Activated naive CD4-positive, alpha-beta T cell treated with anti-CD3 and anti-CD28 coated beads for 36 hours (primary cell): ENCODE measurements around the gene SIRT3. TPM values are rescaled to one million over a fixed set of nuclear protein-coding genes. Genes with fewer than 3 reads are reported as not detected.

Source experiments
- CTCF ChIA-PET: fragments of 350-600 bp; sonication (Branson Sonifier 250); formaldehyde crosslinking; loops from one replicate; lab custom pipeline; 2021; ENCODE audit warnings: antibody characterized with exemption; lab: Charles Lee
- DNase-seq: peaks from one replicate; pipeline ENCODE4 v3.0.0-alpha.2; 2020
- H3K27ac Mint-ChIP-seq: one replicate; pipeline ENCODE4 v1.8.0; 2021; ENCODE audit warnings: mild to moderate bottlenecking, mixed read lengths
- H3K27me3 Mint-ChIP-seq: one replicate; pipeline ENCODE4 v1.8.0; 2021; ENCODE audit warnings: low read depth, mixed read lengths
- H3K36me3 Mint-ChIP-seq: one replicate; pipeline ENCODE4 v1.8.0; 2021; ENCODE audit warnings: low read depth, mixed read lengths
- H3K4me1 Mint-ChIP-seq: one replicate; pipeline ENCODE4 v1.8.0; 2021; ENCODE audit warnings: low read depth, mixed read lengths
- H3K4me3 Mint-ChIP-seq: one replicate; pipeline ENCODE4 v1.8.0; 2021; ENCODE audit warnings: mild to moderate bottlenecking, moderate library complexity, mixed read lengths
- H3K9me3 Mint-ChIP-seq: one replicate; pipeline ENCODE4 v1.8.0; 2021; ENCODE audit warnings: mixed read lengths
- intact Hi-C: fragments of 100-400 bp; cut with micrococcal nuclease; formaldehyde crosslinking; loops from one replicate; pipeline ENCODE4 v1.15.1; 2023
- total RNA-seq, 2 experiments: library from RNA; stranded (reverse); gene quantifications; one replicate each; pipeline ENCODE4 v1.2.3, GENCODE V29; 2021

SIRT3 gene
- total RNA-seq, 2 experiments from 2014 or later, result 16.1 to 20.1 TPM

DNA sequence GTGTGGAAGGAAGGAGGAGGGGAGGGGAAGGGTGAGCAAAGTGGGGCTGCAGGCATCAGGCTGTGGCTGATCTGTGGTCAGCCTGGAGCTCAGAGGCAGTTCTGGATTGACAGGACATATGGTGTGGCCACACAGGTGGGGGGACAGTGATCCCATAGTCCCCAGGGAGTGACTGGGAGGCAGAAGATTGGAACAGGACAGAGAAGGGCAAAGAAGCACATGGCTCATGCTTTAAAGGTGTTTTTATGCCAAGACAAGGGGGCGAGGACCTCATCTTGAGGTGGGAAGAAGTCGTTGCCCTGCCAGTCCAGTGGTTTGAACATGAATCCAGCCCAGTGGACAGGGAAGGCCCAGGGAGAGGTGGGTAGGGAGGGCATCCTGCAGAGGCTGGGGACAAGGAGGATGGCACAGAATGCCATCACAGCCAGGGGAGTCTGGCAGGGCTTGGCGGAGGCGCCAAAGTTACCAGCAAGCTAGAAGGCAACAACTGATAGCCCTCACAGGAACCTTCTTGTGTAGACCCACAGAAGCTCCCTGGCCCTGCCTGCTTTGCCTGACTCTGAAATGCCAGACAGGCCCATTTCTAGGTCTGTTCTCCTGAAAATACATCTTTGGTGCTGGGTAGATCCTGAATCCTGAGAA lies 32.1 kb downstream of the SIRT3 start:
- Mint-ChIP-seq H3K9me3 (no peaks in the 10 kb centered on the region), H3K4me1 (peaks cover 59% of the 10 kb centered on the region), H3K27me3 (no peaks in the 10 kb centered on the region), H3K36me3 (peaks cover 22% of the 10 kb centered on the region), H3K4me3 (no peak overlapping the region), H3K27ac (peak overlapping the region; percentile 87)
- intact Hi-C loops, result loop anchor here (10.0 kb wide), 1 partner anchor 521 kb away; no protein-coding TSS in a partner anchor
- CTCF ChIA-PET, result no interaction called here
- no peak for DNase-seq

DNA sequence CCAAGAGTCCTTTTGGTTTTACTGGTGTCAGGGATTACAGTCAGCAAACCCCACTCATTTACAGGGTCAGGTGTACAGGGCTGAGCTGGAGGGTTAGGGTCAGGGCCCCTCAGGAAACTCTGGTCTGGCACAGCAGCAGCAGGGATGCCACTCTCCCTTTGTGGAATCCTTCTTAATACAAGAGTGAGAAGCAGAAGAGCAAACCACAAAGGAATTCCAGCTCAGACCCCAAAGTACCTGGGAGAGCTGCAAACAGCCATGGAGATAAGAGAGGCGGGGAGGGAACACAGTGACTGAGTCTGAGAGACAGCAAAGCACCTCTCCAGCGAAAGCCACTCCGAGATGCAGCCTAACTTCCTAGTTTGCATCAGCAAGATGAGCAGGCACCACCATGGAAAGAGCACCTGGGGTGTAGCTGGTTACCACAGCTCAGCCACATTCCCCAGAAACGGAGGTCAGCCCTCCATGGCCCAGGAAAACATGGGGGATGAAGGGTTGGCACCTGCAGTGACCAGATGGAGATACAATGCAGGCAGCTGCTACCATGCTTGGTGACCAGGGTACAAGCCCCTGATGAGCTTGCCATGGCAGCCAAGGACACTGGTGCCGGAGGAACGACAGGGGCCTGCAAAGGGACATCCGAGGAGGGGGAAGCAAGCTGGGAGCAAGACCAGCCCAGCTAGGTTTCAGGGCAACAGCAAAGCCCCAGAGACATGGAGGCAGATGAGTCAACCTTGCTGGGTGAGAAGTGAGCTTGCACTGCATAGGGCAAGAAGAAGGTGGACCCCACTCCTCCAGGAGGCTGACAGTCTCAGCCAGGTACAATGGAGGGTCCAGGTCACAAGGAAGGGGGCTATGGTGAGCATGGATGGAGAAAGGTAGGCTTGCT lies 32.8 kb downstream of the SIRT3 start:
- Mint-ChIP-seq H3K27me3 (no peaks in the 10 kb centered on the region), H3K4me3 (no peak overlapping the region), H3K9me3 (no peaks in the 10 kb centered on the region), H3K4me1 (peaks cover 58% of the 10 kb centered on the region), H3K27ac (peak overlapping the region; percentile 87), H3K36me3 (peaks cover 21% of the 10 kb centered on the region)
- CTCF ChIA-PET, result interaction anchor here (0.9 kb wide), 1 partner anchor 9 kb away, joined by 3 read pairs; no protein-coding TSS in a partner anchor
- DNase-seq, result peak; percentile 7
- intact Hi-C loops, result loop anchor here (10.0 kb wide), 1 partner anchor 522 kb away; no protein-coding TSS in a partner anchor

DNA sequence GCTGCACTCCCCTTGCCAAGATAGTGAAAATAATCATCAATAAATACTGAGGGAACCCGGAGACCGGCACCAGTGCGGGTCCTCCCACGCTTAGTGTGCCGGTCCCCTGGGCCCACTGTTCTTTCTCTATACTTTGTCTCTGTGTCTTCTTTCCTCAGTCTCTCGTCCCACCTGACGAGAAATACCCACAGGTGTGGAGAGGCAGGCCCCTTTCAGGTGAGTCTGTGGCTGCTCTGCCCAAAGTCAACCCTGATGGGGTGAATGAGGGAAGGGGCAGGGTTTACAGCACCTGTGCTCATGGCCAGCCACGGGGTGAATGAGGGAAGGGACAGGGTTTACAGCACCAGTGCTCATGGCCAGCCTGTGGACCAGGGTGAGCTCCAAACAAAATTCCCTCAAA lies 33.7 kb downstream of the SIRT3 start:
- intact Hi-C loops, result loop anchor here (10.0 kb wide), 1 partner anchor 522 kb away; no protein-coding TSS in a partner anchor
- peaks cover 18% of the 10 kb centered on the region for H3K36me3 Mint-ChIP-seq
- H3K4me1 Mint-ChIP-seq, result peaks cover 58% of the 10 kb centered on the region
- peak overlapping the region; percentile 87 for H3K27ac Mint-ChIP-seq
- DNase-seq, result peak; percentile 8
- no peaks in the 10 kb centered on the region for H3K9me3 Mint-ChIP-seq
- peak overlapping the region; percentile 26 for H3K4me3 Mint-ChIP-seq
- CTCF ChIA-PET, result interaction anchor here (0.9 kb wide), 1 partner anchor 10 kb away, joined by 3 read pairs; no protein-coding TSS in a partner anchor
- H3K27me3 Mint-ChIP-seq, result no peaks in the 10 kb centered on the region

DNA sequence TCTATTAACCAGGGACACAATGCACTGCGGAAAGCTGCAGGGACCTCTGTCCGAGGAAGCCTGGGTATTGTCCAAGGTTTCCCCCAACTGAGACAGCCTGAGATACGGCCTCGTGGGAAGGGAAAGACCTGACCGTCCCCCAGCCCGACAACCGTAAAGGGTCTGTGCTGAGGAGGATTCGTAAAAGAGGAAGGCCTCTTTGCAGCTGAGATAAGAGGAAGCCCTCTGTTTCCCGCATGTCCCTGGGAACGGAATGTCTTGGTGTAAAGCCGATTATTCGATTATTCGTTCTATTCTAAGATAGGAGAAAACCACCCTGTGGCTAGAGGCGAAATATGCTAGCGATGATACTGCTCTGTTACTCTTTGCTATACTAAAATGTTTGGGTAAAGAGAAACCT lies 34.2 kb downstream of the SIRT3 start:
- intact Hi-C loops, result loop anchor here (10.0 kb wide), 1 partner anchor 523 kb away; no protein-coding TSS in a partner anchor
- Mint-ChIP-seq H3K36me3 (peaks cover 16% of the 10 kb centered on the region), H3K4me3 (peak overlapping the region; percentile 32), H3K27ac (peak overlapping the region; percentile 87), H3K27me3 (no peaks in the 10 kb centered on the region), H3K4me1 (peaks cover 57% of the 10 kb centered on the region), H3K9me3 (no peaks in the 10 kb centered on the region)
- DNase-seq, result peak; percentile 48
- CTCF ChIA-PET, result no interaction called here

DNA sequence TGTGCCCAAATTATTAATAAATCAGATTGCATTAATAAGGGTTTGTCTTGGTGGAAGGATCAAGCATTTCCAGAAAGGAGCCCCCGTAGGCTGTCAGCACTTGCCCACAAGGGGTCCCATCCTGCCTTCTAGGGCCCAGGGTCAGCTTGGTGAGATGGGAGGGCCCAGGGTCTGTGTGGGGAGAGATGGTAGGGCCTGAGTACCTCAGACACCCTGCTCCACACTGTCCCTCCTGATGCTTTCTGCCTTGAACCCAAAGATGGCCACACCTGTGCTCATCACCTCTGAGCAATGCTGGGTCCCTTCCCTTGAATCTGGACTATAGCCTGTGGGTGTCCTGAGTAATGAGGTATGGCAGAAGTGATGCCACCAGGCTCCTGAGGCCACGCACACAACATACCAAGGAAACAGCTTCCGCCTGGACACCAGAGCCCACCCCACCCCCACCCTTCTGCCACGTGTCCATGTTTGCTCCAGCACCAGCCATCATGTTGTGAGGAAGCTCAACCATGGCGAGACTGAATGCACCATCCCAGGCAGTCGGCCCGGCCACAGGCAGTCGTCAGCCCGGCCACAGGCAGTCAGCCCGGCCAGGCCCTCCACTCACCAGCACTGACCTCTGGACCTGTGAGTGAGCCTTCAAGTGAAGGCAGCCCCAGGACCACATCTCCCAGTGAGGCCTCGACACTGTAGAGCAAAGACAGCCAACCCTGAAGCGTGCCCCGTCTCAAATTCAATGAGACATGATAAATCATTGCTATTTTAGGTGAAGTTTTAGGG lies 35.7 kb downstream of the SIRT3 start:
- peak overlapping the region; percentile 87 for H3K27ac Mint-ChIP-seq
- no peak overlapping the region for H3K4me3 Mint-ChIP-seq
- intact Hi-C loops, result loop anchor here (10.0 kb wide), 1 partner anchor 524 kb away; no protein-coding TSS in a partner anchor
- no peaks in the 10 kb centered on the region for H3K9me3 Mint-ChIP-seq
- H3K27me3 Mint-ChIP-seq, result no peaks in the 10 kb centered on the region
- H3K36me3 Mint-ChIP-seq, result peaks cover 14% of the 10 kb centered on the region
- CTCF ChIA-PET, result interaction anchor here (0.5 kb wide), 1 partner anchor 727 kb away, joined by 5 read pairs; no protein-coding TSS in a partner anchor
- DNase-seq, result no peak
- H3K4me1 Mint-ChIP-seq, result peaks cover 47% of the 10 kb centered on the region

DNA sequence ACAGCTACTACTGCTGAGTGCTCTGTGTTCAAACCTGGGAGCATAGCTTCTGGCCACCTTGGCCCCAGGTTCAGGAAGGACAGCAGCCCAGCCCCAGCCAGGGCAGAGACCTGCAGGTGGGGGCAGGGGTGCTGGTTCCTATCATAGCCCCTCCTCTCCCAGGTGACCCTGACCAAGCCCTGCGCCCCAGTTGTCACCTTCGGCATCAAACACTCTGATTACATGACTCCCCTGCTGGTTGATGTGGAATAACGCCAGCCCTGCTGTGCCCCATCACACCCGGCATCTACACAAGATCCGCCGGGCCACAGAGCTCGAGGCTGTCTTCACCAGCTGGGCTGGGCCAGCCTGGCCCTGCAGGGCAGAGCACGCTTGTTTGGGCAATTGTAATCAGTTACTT lies 36.4 kb downstream of the SIRT3 start:
- intact Hi-C loops, result loop anchor here (10.0 kb wide), 1 partner anchor 525 kb away; no protein-coding TSS in a partner anchor
- H3K27ac Mint-ChIP-seq, result no peak overlapping the region
- no peaks in the 10 kb centered on the region for H3K27me3 Mint-ChIP-seq
- no peaks in the 10 kb centered on the region for H3K9me3 Mint-ChIP-seq
- CTCF ChIA-PET, result no interaction called here
- no peak overlapping the region for H3K4me3 Mint-ChIP-seq
- H3K36me3 Mint-ChIP-seq, result peaks cover 14% of the 10 kb centered on the region
- DNase-seq, result peak; percentile 5
- H3K4me1 Mint-ChIP-seq, result peaks cover 41% of the 10 kb centered on the region

DNA sequence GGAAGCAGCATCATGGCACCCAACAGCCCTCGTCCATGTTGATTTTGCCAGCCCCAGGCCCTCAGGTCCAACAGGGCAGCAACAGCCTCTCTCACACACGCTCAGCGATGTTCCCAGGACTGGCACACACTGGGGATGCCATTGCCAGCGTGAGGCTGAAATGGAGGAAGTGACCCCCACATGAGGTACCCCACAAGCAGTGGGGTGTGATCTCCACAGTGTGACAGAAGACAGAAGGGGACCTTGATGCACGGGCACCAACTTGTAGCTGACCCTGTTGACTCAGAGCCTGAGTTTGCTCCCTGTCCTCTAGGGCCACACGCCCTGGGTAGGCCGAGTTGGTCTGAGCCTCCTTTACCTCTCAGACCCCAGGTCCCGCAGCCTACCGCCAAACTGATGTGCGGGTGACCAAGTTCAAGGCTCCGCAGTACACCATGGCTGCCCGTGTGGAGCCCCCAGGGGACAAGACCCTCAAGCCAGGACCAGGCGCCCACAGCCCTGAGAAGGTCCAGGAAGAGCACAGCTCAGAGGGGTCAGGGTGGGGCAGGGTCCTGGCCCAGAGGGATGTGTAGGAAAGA lies 37.0 kb downstream of the SIRT3 start:
- intact Hi-C loops, result no loop called here
- DNase-seq, result no peak
- H3K27ac Mint-ChIP-seq, result no peak overlapping the region
- no peaks in the 10 kb centered on the region for H3K9me3 Mint-ChIP-seq
- H3K36me3 Mint-ChIP-seq, result peaks cover 9% of the 10 kb centered on the region
- no peak overlapping the region for H3K4me3 Mint-ChIP-seq
- peaks cover 35% of the 10 kb centered on the region for H3K4me1 Mint-ChIP-seq
- H3K27me3 Mint-ChIP-seq, result no peaks in the 10 kb centered on the region
- CTCF ChIA-PET, result no interaction called here

DNA sequence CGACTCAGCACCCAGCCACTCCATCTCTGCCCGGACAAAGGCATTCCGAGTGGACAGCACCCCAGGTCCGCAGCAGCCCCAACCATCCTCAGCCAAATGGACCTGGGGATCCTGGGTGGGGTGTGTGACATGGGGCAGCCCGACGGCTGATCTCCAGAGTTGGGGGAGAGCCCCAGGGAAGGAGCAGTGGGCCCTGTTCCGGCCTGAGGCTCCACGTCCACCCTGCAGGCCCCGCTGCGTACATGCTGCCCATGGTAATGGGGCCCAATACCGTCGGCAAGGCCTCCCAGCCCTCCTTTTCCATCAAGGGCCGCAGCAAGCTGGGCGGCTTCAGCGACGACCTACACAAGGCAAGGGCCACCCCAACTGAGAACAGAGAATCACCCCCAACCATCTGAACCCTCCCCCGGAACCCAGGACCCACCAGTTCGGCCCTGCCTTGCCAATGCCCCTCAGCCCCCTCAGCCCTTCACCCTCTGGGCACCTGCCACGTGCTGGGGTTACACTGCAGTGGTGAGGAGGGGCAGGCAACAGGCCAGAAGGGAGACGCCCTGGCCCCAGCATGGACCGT lies 37.8 kb downstream of the SIRT3 start:
- CTCF ChIA-PET, result no interaction called here
- Mint-ChIP-seq H3K27me3 (no peaks in the 10 kb centered on the region), H3K4me1 (peaks cover 28% of the 10 kb centered on the region), H3K27ac (no peak overlapping the region), H3K4me3 (no peak overlapping the region), H3K36me3 (peaks cover 6% of the 10 kb centered on the region), H3K9me3 (no peaks in the 10 kb centered on the region)
- DNase-seq, result no peak
- intact Hi-C loops, result no loop called here

DNA sequence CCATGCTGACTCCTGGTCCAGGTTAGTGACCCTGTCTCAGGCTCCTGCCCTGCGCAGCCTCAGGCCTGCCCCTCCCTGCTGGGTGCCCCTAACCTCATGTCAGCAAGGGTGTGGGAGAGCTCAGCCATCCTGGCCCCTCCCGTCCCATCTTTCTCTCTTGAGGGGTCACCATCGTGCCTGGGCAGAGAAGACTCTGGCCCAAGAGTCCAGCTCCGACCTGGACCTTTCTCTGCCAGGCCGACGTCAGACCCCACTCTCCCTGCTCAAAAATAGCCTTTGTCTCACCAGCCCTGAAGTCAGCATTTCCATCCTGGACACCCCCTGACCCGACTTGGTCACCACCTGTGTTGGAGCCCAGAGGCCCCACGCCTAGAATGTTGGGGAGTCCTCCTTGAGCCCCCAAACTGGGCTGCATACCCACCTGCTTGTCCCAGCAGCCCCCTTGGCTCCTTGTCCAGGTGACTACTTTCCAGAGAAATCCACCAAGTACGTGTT lies 38.4 kb downstream of the SIRT3 start:
- Mint-ChIP-seq H3K27ac (no peak overlapping the region), H3K36me3 (peaks cover 6% of the 10 kb centered on the region), H3K9me3 (no peaks in the 10 kb centered on the region), H3K4me3 (no peak overlapping the region), H3K27me3 (no peaks in the 10 kb centered on the region), H3K4me1 (peaks cover 22% of the 10 kb centered on the region)
- intact Hi-C loops, result no loop called here
- peak; percentile 3 for DNase-seq
- CTCF ChIA-PET, result no interaction called here

DNA sequence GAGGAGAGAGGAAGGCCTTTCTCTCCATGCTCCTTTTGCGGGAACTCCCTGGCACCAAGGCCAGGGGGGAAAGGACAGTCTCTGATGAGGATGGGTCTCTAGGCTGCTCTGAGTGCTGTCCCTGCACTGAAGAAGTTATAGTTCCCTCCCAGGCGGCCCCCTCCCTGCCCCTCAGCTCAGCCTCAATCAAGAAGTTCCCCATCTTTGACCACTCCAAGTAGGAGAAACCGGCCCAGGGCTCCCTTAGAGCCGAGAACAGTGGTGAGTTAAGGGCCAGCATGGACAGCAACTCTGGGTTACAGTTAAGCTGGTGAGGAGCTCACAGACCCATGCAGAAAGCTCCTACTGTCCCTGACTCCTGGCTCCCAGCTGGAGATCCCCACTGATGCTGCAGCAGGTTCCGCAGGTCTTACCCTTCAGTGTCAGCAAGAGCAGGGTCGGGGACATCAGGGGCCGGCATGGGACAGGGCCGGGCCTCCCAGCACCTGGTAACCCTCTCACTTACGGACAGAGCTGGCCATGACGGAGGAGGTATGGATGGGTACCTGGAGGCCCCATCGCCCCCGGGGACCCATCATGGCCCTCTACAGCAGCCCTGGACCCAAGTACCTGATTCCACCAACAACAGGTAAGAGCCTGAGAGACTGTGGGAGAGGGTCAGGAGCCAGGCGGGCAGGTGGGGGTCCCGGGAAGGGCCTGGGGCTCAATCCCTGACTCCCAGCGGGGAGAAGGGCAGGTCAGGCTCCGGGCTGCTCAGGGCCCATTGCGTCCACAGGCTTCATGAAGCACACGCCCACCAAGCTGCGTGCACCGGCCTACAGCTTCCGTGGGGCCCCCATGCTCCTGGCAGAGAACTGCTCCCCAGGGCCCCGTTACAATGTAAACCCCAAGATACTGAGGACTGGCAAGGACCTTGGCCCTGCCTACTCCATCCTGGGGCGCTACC lies 39.1 kb downstream of the SIRT3 start:
- DNase-seq, result no peak
- H3K27me3 Mint-ChIP-seq, result no peaks in the 10 kb centered on the region
- intact Hi-C loops, result no loop called here
- H3K4me1 Mint-ChIP-seq, result peaks cover 18% of the 10 kb centered on the region
- H3K4me3 Mint-ChIP-seq, result no peak overlapping the region
- CTCF ChIA-PET, result interaction anchor here (0.8 kb wide), 1 partner anchor 56 kb away, joined by 4 read pairs; no protein-coding TSS in a partner anchor
- no peak overlapping the region for H3K27ac Mint-ChIP-seq
- H3K36me3 Mint-ChIP-seq, result peaks cover 6% of the 10 kb centered on the region
- no peaks in the 10 kb centered on the region for H3K9me3 Mint-ChIP-seq
